ENCODE data around the gene GALNTL6.

GALNTL6 gene

GRCh38 chr4:172978848-172979247 is 1165.6 kb downstream of the GALNTL6 start:
- DNase-seq (ENCODE audit: low spot score) = no peak
- TF ChIP-seq, protein P1, sequence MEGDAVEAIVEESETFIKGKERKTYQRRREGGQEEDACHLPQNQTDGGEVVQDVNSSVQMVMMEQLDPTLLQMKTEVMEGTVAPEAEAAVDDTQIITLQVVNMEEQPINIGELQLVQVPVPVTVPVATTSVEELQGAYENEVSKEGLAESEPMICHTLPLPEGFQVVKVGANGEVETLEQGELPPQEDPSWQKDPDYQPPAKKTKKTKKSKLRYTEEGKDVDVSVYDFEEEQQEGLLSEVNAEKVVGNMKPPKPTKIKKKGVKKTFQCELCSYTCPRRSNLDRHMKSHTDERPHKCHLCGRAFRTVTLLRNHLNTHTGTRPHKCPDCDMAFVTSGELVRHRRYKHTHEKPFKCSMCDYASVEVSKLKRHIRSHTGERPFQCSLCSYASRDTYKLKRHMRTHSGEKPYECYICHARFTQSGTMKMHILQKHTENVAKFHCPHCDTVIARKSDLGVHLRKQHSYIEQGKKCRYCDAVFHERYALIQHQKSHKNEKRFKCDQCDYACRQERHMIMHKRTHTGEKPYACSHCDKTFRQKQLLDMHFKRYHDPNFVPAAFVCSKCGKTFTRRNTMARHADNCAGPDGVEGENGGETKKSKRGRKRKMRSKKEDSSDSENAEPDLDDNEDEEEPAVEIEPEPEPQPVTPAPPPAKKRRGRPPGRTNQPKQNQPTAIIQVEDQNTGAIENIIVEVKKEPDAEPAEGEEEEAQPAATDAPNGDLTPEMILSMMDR (IDR thresholded peaks at IDR 0.05; ENCODE audit: poor library complexity, severe bottlenecking) = no peak
- no peak for ATAC-seq (ENCODE audit: low read depth)
- Histone ChIP-seq H3K4me3 (ENCODE audit: severe bottlenecking) (no peak overlapping the region), H3K4me1 (ENCODE audit: insufficient read depth, poor library complexity, severe bottlenecking) (peaks cover 13% of the 10 kb centered on the region), H3K9me3 (ENCODE audit: severe bottlenecking) (no peaks in the 10 kb centered on the region), H3K27ac (ENCODE audit: poor library complexity, severe bottlenecking) (no peak overlapping the region), H3K36me3 (ENCODE audit: low read depth) (no peaks in the 10 kb centered on the region), H3K27me3 (ENCODE audit: insufficient read depth, poor library complexity, severe bottlenecking) (no peaks in the 10 kb centered on the region)

- H3K4me3 ChIP-seq (ENCODE audit: severe bottlenecking) = no peak overlapping the region
- H3K4me1 ChIP-seq (ENCODE audit: insufficient read depth, poor library complexity, severe bottlenecking) = peaks cover 13% of the 10 kb centered on the region
- ATAC-seq (ENCODE audit: low read depth) (no peak), DNase-seq (ENCODE audit: low spot score) (no peak)
- no peaks in the 10 kb centered on the region for H3K27me3 ChIP-seq (ENCODE audit: insufficient read depth, poor library complexity, severe bottlenecking)
- H3K36me3 ChIP-seq (ENCODE audit: low read depth) = no peaks in the 10 kb centered on the region
- TF ChIP-seq, protein P1 (IDR thresholded peaks at IDR 0.05; ENCODE audit: poor library complexity, severe bottlenecking) = no peak
- no peak overlapping the region for H3K27ac ChIP-seq (ENCODE audit: poor library complexity, severe bottlenecking)
- H3K9me3 ChIP-seq (ENCODE audit: severe bottlenecking) = no peaks in the 10 kb centered on the region
Measured at GRCh38 chr4:172979332-172979731, 1166.1 kb downstream of the GALNTL6 start.

DNA sequence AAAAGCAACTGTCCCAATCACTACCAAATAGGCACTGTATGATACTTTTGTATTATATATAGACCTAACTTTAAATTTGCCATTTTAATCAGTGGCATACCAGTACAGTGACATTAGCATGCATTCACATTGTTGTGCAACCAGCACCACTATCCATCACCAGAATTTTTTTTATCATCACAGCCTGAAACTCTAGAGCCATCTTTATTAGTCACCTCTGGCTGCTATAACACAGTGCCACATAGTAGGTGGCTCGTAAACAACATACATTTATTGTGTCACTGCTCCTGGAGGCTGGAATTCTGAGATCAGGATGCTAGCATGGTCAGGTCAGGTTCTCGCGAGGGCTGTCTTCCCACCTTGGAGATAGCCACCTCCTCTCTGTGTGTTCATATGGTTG is 1167.0 kb downstream of the GALNTL6 start:
- DNase-seq (ENCODE audit: low spot score) (no peak), ATAC-seq (ENCODE audit: low read depth) (no peak)
- TF ChIP-seq, protein P1 (IDR thresholded peaks at IDR 0.05; ENCODE audit: poor library complexity, severe bottlenecking) = no peak
- Histone ChIP-seq H3K36me3 (ENCODE audit: low read depth) (no peaks in the 10 kb centered on the region), H3K27me3 (ENCODE audit: insufficient read depth, poor library complexity, severe bottlenecking) (no peaks in the 10 kb centered on the region), H3K27ac (ENCODE audit: poor library complexity, severe bottlenecking) (no peak overlapping the region), H3K4me3 (ENCODE audit: severe bottlenecking) (no peak overlapping the region), H3K9me3 (ENCODE audit: severe bottlenecking) (no peaks in the 10 kb centered on the region), H3K4me1 (ENCODE audit: insufficient read depth, poor library complexity, severe bottlenecking) (peaks cover 13% of the 10 kb centered on the region)

- TF ChIP-seq, protein P1 (IDR thresholded peaks at IDR 0.05; ENCODE audit: poor library complexity, severe bottlenecking) = no peak
- H3K4me1 ChIP-seq (ENCODE audit: insufficient read depth, poor library complexity, severe bottlenecking) = peaks cover 21% of the 10 kb centered on the region
- no peaks in the 10 kb centered on the region for H3K27me3 ChIP-seq (ENCODE audit: insufficient read depth, poor library complexity, severe bottlenecking)
- peak overlapping the region; percentile 55 for H3K27ac ChIP-seq (ENCODE audit: poor library complexity, severe bottlenecking)
- no peaks in the 10 kb centered on the region for H3K36me3 ChIP-seq (ENCODE audit: low read depth)
- H3K9me3 ChIP-seq (ENCODE audit: severe bottlenecking) = no peaks in the 10 kb centered on the region
- ATAC-seq (ENCODE audit: low read depth) (peak; percentile 94), DNase-seq (ENCODE audit: low spot score) (peak; percentile 63)
- H3K4me3 ChIP-seq (ENCODE audit: severe bottlenecking) = no peak overlapping the region
Measured at GRCh38 chr4:172982151-172982590, 1169.0 kb downstream of the GALNTL6 start.

GRCh38 chr4:172983014-172983413 is 1169.8 kb downstream of the GALNTL6 start:
- no peak for ATAC-seq (ENCODE audit: low read depth)
- no peak overlapping the region for H3K4me3 ChIP-seq (ENCODE audit: severe bottlenecking)
- peaks cover 21% of the 10 kb centered on the region for H3K4me1 ChIP-seq (ENCODE audit: insufficient read depth, poor library complexity, severe bottlenecking)
- no peak for DNase-seq (ENCODE audit: low spot score)
- no peaks in the 10 kb centered on the region for H3K36me3 ChIP-seq (ENCODE audit: low read depth)
- H3K27ac ChIP-seq (ENCODE audit: poor library complexity, severe bottlenecking) = peak overlapping the region; percentile 55
- TF ChIP-seq, protein P1 (IDR thresholded peaks at IDR 0.05; ENCODE audit: poor library complexity, severe bottlenecking) = no peak
- no peaks in the 10 kb centered on the region for H3K9me3 ChIP-seq (ENCODE audit: severe bottlenecking)
- no peaks in the 10 kb centered on the region for H3K27me3 ChIP-seq (ENCODE audit: insufficient read depth, poor library complexity, severe bottlenecking)

All from RWPE2 (cell line).